Epithelial cell of esophagus (primary cell): ENCODE data around the gene LMO2.
"Not testable (repeated sequence)": the region's sequence is repeated elsewhere in the genome, so short reads cannot be mapped to it uniquely, and the experiment has no call there.

Experiments used
- DNase-seq: peaks from one replicate; pipeline ENCODE4 v3.0.0; 2010; ENCODE audit warnings: low read depth
- H3K4me3 ChIP-seq: 2 replicates; pipeline ENCODE4 v1.5.1; 2011; ENCODE audit warnings: mild to moderate bottlenecking, low read length, control low read depth
- CTCF ChIP-seq: IDR thresholded peaks from 2 replicates; pipeline ENCODE4 v1.5.1; 2011; ENCODE audit warnings: low read depth, mild to moderate bottlenecking, low read length, control low read depth, inconsistent platforms; ENCODE audit not compliant: insufficient read depth; ENCODE audit errors: missing control alignments

LMO2 gene

GRCh38 chr11:33825854-33826560 lies 65.9 kb downstream of the LMO2 start:
- no peak for TF ChIP-seq CTCF
- no peak overlapping the region for H3K4me3 ChIP-seq
- DNase-seq: no peak

- DNase-seq, H3K4me3 ChIP-seq: not testable (repeated sequence)
These were observed 68.9 kb downstream of the LMO2 start for GRCh38 chr11:33822981-33823380.

GRCh38 chr11:33819278-33820035 lies 72.4 kb downstream of the LMO2 start:
- TF ChIP-seq CTCF: no peak
- no peak for DNase-seq
- H3K4me3 ChIP-seq: no peak overlapping the region
